Measurements from ENCODE around the gene RBM12.

GRCh38 chr20:35704514-35705261 is 40.0 kb upstream of the RBM12 start:
- TF ChIP-seq CTCF (conservative IDR thresholded peaks at IDR 0.05; ENCODE audit: low read depth, low read length) (no peak), RCOR1 (IDR thresholded peaks at IDR 0.05; ENCODE audit: insufficient replicate concordance, low read length) (no peak), ELK1 (IDR thresholded peaks at IDR 0.05; ENCODE audit: borderline replicate concordance, low read depth, low read length) (no peak), RFX5 (IDR thresholded peaks at IDR 0.05; ENCODE audit: low read depth, low read length) (no peak), USF2 (IDR thresholded peaks at IDR 0.05; ENCODE audit: low read depth, low read length) (no peak), POLR2A (IDR thresholded peaks at IDR 0.05; ENCODE audit: low read depth, low read length) (no peak), NFE2L2 (IDR thresholded peaks at IDR 0.05; ENCODE audit: low read depth, low read length) (no peak), RAD21 (IDR thresholded peaks at IDR 0.05; ENCODE audit: low read length) (no peak), MAFK (IDR thresholded peaks at IDR 0.05; ENCODE audit: low read depth, low read length) (no peak), MAZ (IDR thresholded peaks at IDR 0.05; ENCODE audit: borderline replicate concordance, low read depth, low read length) (no peak), CHD1 (IDR thresholded peaks at IDR 0.05; ENCODE audit: low read depth, low read length) (no peak), SMC3 (IDR thresholded peaks at IDR 0.05; ENCODE audit: low read depth, low read length) (no peak)

Data from IMR-90 (cell line).